GM23338 (cell line): ENCODE measurements around the gene ARL6IP5. TPM values are rescaled to one million over a fixed set of nuclear protein-coding genes. Genes with fewer than 3 reads are reported as not detected.
A peak's percentile ranks its signal among the peaks of the same experiment; 100 is the strongest.

ENCODE experiments used
- ATAC-seq: fragments of 200-7000 bp; cut with Tn5 transposase; 3 replicates; pipeline ENCODE4 v1.9.1; 2020
- DNase-seq: peaks from one replicate; pipeline ENCODE4 v3.0.0-alpha.2; 2015; ENCODE audit warnings: low spot score
- H2AFZ ChIP-seq: fragments of 200-600 bp; sonication (generic); 2 replicates; pipeline ENCODE4 v1.8.0; 2016; ENCODE audit warnings: antibody characterized with exemption, mild to moderate bottlenecking, moderate library complexity
- H3F3A ChIP-seq: fragments of 200-600 bp; sonication (generic); replicated peaks from 2 replicates; pipeline ENCODE4 v1.8.0; 2017; ENCODE audit warnings: antibody characterized with exemption, mixed run types, low read depth
- H3K27ac ChIP-seq: fragments of 200-600 bp; sonication (generic); 2 replicates; pipeline ENCODE4 v1.6.1; 2016; ENCODE audit warnings: low read depth
- H3K27me3 ChIP-seq: fragments of 200-600 bp; sonication (generic); 2 replicates; pipeline ENCODE4 v1.8.0; 2016; ENCODE audit warnings: mild to moderate bottlenecking, mixed run types, moderate library complexity; ENCODE audit not compliant: insufficient read depth
- H3K36me3 ChIP-seq: fragments of 200-600 bp; sonication (generic); 2 replicates; pipeline ENCODE4 v1.8.0; 2016; ENCODE audit warnings: mild to moderate bottlenecking; ENCODE audit not compliant: insufficient read depth
- H3K4me1 ChIP-seq: fragments of 200-600 bp; sonication (generic); 2 replicates; pipeline ENCODE4 v1.8.0; 2016; ENCODE audit warnings: mild to moderate bottlenecking, moderate library complexity; ENCODE audit not compliant: insufficient read depth
- H3K4me2 ChIP-seq: fragments of 200-600 bp; sonication (generic); 2 replicates; pipeline ENCODE4 v1.7.1; 2017; ENCODE audit warnings: mixed run types
- H3K4me3 ChIP-seq: fragments of 200-600 bp; sonication (generic); 2 replicates; pipeline ENCODE4 v1.6.1; 2016; ENCODE audit warnings: mixed run types
- H3K79me2 ChIP-seq: fragments of 200-600 bp; sonication (generic); replicated peaks from 2 replicates; pipeline ENCODE4 v1.8.0; 2017; ENCODE audit warnings: mild to moderate bottlenecking; ENCODE audit not compliant: insufficient read depth
- H3K9me2 ChIP-seq: fragments of 200-600 bp; sonication (generic); 2 replicates; pipeline ENCODE4 v1.8.0; 2017; ENCODE audit not compliant: insufficient read depth
- H4K20me1 ChIP-seq: fragments of 200-600 bp; sonication (generic); replicated peaks from 2 replicates; pipeline ENCODE4 v1.8.0; 2017; ENCODE audit warnings: mild to moderate bottlenecking; ENCODE audit not compliant: insufficient read depth
- H3K27ac Mint-ChIP-seq: 2 replicates; pipeline ENCODE4 v1.8.0; 2020; ENCODE audit warnings: inconsistent platforms, mild to moderate bottlenecking, moderate library complexity, mixed read lengths
- H3K27me3 Mint-ChIP-seq: 3 replicates; pipeline ENCODE4 v1.8.0; 2022; ENCODE audit warnings: low read depth, mild to moderate bottlenecking, moderate library complexity, mixed read lengths, inconsistent platforms; ENCODE audit not compliant: insufficient read depth, poor library complexity
- H3K36me3 Mint-ChIP-seq: 3 replicates; pipeline ENCODE4 v1.8.0; 2021; ENCODE audit warnings: low read depth, mild to moderate bottlenecking, inconsistent platforms, moderate library complexity, mixed read lengths
- H3K4me1 Mint-ChIP-seq: 3 replicates; pipeline ENCODE4 v1.8.0; 2020; ENCODE audit warnings: mild to moderate bottlenecking, inconsistent platforms, mixed read lengths
- H3K4me3 Mint-ChIP-seq: 3 replicates; pipeline ENCODE4 v1.8.0; 2021; ENCODE audit warnings: moderate library complexity, mild to moderate bottlenecking, inconsistent platforms, mixed read lengths
- H3K9me3 Mint-ChIP-seq: 3 replicates; pipeline ENCODE4 v1.8.0; 2020; ENCODE audit warnings: moderate library complexity, mild to moderate bottlenecking, inconsistent platforms, mixed read lengths
- CREB1 ChIP-seq: fragments of 250-450 bp; sonication (Bioruptor Pico); IDR thresholded peaks from 2 replicates; pipeline ENCODE4 v1.5.0; 2020; ENCODE audit warnings: low read depth, mild to moderate bottlenecking, moderate library complexity
- ETS1 ChIP-seq: IDR thresholded peaks from 2 replicates; pipeline ENCODE4 v1.6.1; 2016; ENCODE audit warnings: antibody characterized with exemption
- EZH2 ChIP-seq: fragments of 200-600 bp; sonication (generic); IDR thresholded peaks from one replicate; pipeline ENCODE4 v1.8.0; 2017; ENCODE audit warnings: antibody characterized with exemption, mild to moderate bottlenecking, low read depth; ENCODE audit not compliant: unreplicated experiment
- EZH2phosphoT487 ChIP-seq: fragments of 200-600 bp; sonication (generic); IDR thresholded peaks from one replicate; pipeline ENCODE4 v1.8.1; 2018; ENCODE audit warnings: antibody characterized with exemption; ENCODE audit not compliant: unreplicated experiment
- JUNB ChIP-seq: IDR thresholded peaks from one replicate; pipeline ENCODE4 v1.6.1; 2016; ENCODE audit warnings: antibody characterized with exemption; ENCODE audit not compliant: unreplicated experiment
- NANOG ChIP-seq: IDR thresholded peaks from 2 replicates; pipeline ENCODE4 v1.6.1; 2016; ENCODE audit warnings: antibody characterized with exemption, borderline replicate concordance
- POLR2AphosphoS5 ChIP-seq: IDR thresholded peaks from 2 replicates; pipeline ENCODE4 v1.6.1; 2016; ENCODE audit warnings: antibody characterized with exemption, low read depth
- REST ChIP-seq: IDR thresholded peaks from one replicate; pipeline ENCODE4 v1.6.1; 2018; ENCODE audit warnings: antibody characterized with exemption; ENCODE audit not compliant: unreplicated experiment
- STAT1 ChIP-seq: IDR thresholded peaks from one replicate; pipeline ENCODE4 v1.6.1; 2016; ENCODE audit warnings: antibody characterized with exemption; ENCODE audit not compliant: unreplicated experiment
- ZNF114 ChIP-seq: fragments of 250-450 bp; sonication (Bioruptor Pico); IDR thresholded peaks from 2 replicates; pipeline ENCODE4 v1.5.0; 2020; ENCODE audit warnings: mild to moderate bottlenecking, moderate library complexity
- ZNF331 ChIP-seq: fragments of 250-450 bp; sonication (Bioruptor Pico); IDR thresholded peaks from 2 replicates; pipeline ENCODE4 v1.5.0; 2020; ENCODE audit warnings: low read depth, mild to moderate bottlenecking, moderate library complexity
- long read RNA-seq: library from polyadenylated mRNA; unstranded; transcript quantifications from one replicate; pipeline ENCODE4 v2.0.0, GENCODE V29; 2020; ENCODE audit not compliant: unreplicated experiment
- polyA plus RNA-seq: library from polyadenylated mRNA; unstranded; fragments of >200 nt; fragmentation: Nextera tagmentation; extraction: Ambion mirVana; gene quantifications from 2 replicates; pipeline ENCODE4 v1.2.1, GENCODE V29; 2016
- total RNA-seq: library from RNA; depleted of rRNA; stranded (reverse); fragments of >200 nt; shearing (Covaris generic); gene quantifications from 2 replicates; pipeline ENCODE4 v1.2.3, GENCODE V29; 2014; rRNA removed

The ARL6IP5 gene
- total RNA-seq (28.8 and 35.5 TPM in 2 replicates), polyA plus RNA-seq (36.5 and 39.8 TPM in 2 replicates)
- long read RNA-seq, transcript ARL6IP5-201 (3 exons, 2,101 nt) = major isoform, 37 of 38 reads
- long read RNA-seq, partial matches to known transcripts = 0 of 38 reads
- long read RNA-seq, other reads (novel, unspliced or antisense) = 1 of 38 reads

- ATAC-seq (peak; percentile 80), DNase-seq (peak; percentile 95)
- peak within 1 kb of the TSS; percentile 84 for H3K4me2 ChIP-seq
- peaks cover 47% of the 10 kb centered on the region for H3K4me1 Mint-ChIP-seq
- H4K20me1 ChIP-seq = no peaks in the 10 kb centered on the region
- no peaks in the 10 kb centered on the region for H3K9me2 ChIP-seq
- peak within 1 kb of the TSS; percentile 95 for H2AFZ ChIP-seq
- H3K4me3 ChIP-seq = peak within 1 kb of the TSS; percentile 81
- peak; percentile 44; the same call in 1 of the 2 replicates for TF ChIP-seq POLR2AphosphoS5
- no peak for TF ChIP-seq ZNF114 (CRISPR knock-in tag)
- H3F3A ChIP-seq = no peaks in the 10 kb centered on the region
- H3K27me3 ChIP-seq = no peaks in the 10 kb centered on the region
- no peaks in the 10 kb centered on the region for H3K36me3 ChIP-seq
- H3K79me2 ChIP-seq = peaks cover 13% of the 10 kb centered on the region
- H3K9me3 Mint-ChIP-seq = no peaks in the 10 kb centered on the region
- no peaks in the 10 kb centered on the region for H3K27me3 Mint-ChIP-seq
- peak within 1 kb of the TSS; percentile 95 for H3K4me3 Mint-ChIP-seq
- H3K4me1 ChIP-seq = peaks cover 37% of the 10 kb centered on the region
- H3K27ac Mint-ChIP-seq = no peak within 1 kb of the TSS; the same call in 1 of the 2 replicates
- no peaks in the 10 kb centered on the region; the same call in 2 of the 3 replicates for H3K36me3 Mint-ChIP-seq
- H3K27ac ChIP-seq = no peak within 1 kb of the TSS
Measured at GRCh38 chr3:69084326-69085167, at the start of gene ARL6IP5. TSS of gene ARL6IP5 (plus strand) at chr3:69084937. CDS start at chr3:69085048, 111 bp downstream.

- Histone ChIP-seq H2AFZ (no peak overlapping the region), H3K4me2 (no peak overlapping the region), H3K9me2 (no peaks in the 10 kb centered on the region)
- TF ChIP-seq ETS1 = no peak
- no peak for TF ChIP-seq ZNF331 (CRISPR knock-in tag)
- no peak for TF ChIP-seq NANOG
- no peak for TF ChIP-seq CREB1 (CRISPR knock-in tag)
- TF ChIP-seq EZH2 = no peak
- TF ChIP-seq JUNB = no peak
- TF ChIP-seq REST = no peak
- TF ChIP-seq EZH2phosphoT487 = no peak
- no peak for TF ChIP-seq STAT1
- no peak for TF ChIP-seq ZNF114 (CRISPR knock-in tag)
Measured at GRCh38 chr3:69044608-69045007, 40.1 kb upstream of the ARL6IP5 start.

More at GRCh38 chr3:69044608-69045007, 40.1 kb upstream of the ARL6IP5 start:
- no peaks in the 10 kb centered on the region for H3K9me3 Mint-ChIP-seq
- peaks cover 20% of the 10 kb centered on the region for H3K36me3 Mint-ChIP-seq
- no peak overlapping the region for H3K27ac ChIP-seq
- no peak overlapping the region for H3K27ac Mint-ChIP-seq
- H3K27me3 ChIP-seq = no peaks in the 10 kb centered on the region
- no peaks in the 10 kb centered on the region for H3F3A ChIP-seq
- ATAC-seq (no peak), DNase-seq (no peak)
- H3K4me1 ChIP-seq = no peaks in the 10 kb centered on the region
- H3K4me1 Mint-ChIP-seq = no peaks in the 10 kb centered on the region
- no peak overlapping the region for H3K4me3 Mint-ChIP-seq
- H4K20me1 ChIP-seq = no peaks in the 10 kb centered on the region
- H3K4me3 ChIP-seq = no peak overlapping the region
- peaks cover 27% of the 10 kb centered on the region for H3K36me3 ChIP-seq
- H3K27me3 Mint-ChIP-seq = no peaks in the 10 kb centered on the region
- peaks cover 7% of the 10 kb centered on the region for H3K79me2 ChIP-seq
